Peyer's patch (tissue), 4 donors: ENCODE measurements around the gene CHRD. TPM values are rescaled to one million over a fixed set of nuclear protein-coding genes. Genes with fewer than 3 reads are reported as not detected.
A peak's percentile ranks its signal among the peaks of the same experiment; 100 is the strongest.

ENCODE experiments used
- DNase-seq, 3 donors: peaks; one replicate each; pipeline ENCODE4 v3.0.0-alpha.2; 2017 to 2019
- H3K27ac ChIP-seq, 4 donors: fragments of 200-600 bp; sonication (generic); one replicate each; pipeline ENCODE4 v1.5.1; 2016 to 2019
- H3K27me3 ChIP-seq, 2 donors: fragments of 200-600 bp; sonication (generic); one replicate each; pipeline ENCODE4 v1.5.1; 2019
- H3K36me3 ChIP-seq, 3 donors: fragments of 200-600 bp; sonication (generic); one replicate each; pipeline ENCODE4 v1.5.1; 2016 to 2019
- H3K4me1 ChIP-seq, 4 donors: fragments of 200-600 bp; sonication (generic); one replicate each; pipeline ENCODE4 v1.5.1; 2016 to 2019
- H3K4me3 ChIP-seq, 4 donors: fragments of 200-600 bp; sonication (generic); 1 replicate in 3 of 4; 2 replicates in 1 of 4; pipeline ENCODE4 v1.5.1; 2016 to 2019; ENCODE audit warnings: mild to moderate bottlenecking in 1 of 4
- H3K9me3 ChIP-seq, 4 donors: fragments of 200-600 bp; sonication (generic); one replicate each; pipeline ENCODE4 v1.5.1; 2016 to 2019; ENCODE audit warnings: mild to moderate bottlenecking in 1 of 4
- POLR2A ChIP-seq, 2 donors: fragments of 450-650 bp; IDR thresholded peaks; one replicate each; pipeline ENCODE4 v1.5.1; 2017; ENCODE audit warnings: antibody characterized with exemption in 2 of 2, mild to moderate bottlenecking in 2 of 2, moderate library complexity in 2 of 2
- total RNA-seq, 4 donors: library from RNA; depleted of rRNA; stranded (reverse); fragments of >200 nt; gene quantifications; one replicate each; pipeline ENCODE4 v1.1.0, GENCODE V29; 2016
- TF ChIP-seq, protein P1 (sequence below), 6 experiments: fragments of 450-650 bp in 4 of 6; fragments of 200-600 bp in 2 of 6; sonication (generic) in 1 of 6; IDR thresholded peaks; one replicate each; pipeline ENCODE4 v1.5.1; 2017 to 2019; ENCODE audit warnings: antibody characterized with exemption in 6 of 6, mild to moderate bottlenecking in 3 of 6, moderate library complexity in 1 of 6

The CHRD gene
- total RNA-seq = 10 to 100 TPM in 1 of 4 donors, 1 to 10 TPM in 2, under 1 TPM in 1; 0.53 to 17.3 (median 4.4) TPM

DNA sequence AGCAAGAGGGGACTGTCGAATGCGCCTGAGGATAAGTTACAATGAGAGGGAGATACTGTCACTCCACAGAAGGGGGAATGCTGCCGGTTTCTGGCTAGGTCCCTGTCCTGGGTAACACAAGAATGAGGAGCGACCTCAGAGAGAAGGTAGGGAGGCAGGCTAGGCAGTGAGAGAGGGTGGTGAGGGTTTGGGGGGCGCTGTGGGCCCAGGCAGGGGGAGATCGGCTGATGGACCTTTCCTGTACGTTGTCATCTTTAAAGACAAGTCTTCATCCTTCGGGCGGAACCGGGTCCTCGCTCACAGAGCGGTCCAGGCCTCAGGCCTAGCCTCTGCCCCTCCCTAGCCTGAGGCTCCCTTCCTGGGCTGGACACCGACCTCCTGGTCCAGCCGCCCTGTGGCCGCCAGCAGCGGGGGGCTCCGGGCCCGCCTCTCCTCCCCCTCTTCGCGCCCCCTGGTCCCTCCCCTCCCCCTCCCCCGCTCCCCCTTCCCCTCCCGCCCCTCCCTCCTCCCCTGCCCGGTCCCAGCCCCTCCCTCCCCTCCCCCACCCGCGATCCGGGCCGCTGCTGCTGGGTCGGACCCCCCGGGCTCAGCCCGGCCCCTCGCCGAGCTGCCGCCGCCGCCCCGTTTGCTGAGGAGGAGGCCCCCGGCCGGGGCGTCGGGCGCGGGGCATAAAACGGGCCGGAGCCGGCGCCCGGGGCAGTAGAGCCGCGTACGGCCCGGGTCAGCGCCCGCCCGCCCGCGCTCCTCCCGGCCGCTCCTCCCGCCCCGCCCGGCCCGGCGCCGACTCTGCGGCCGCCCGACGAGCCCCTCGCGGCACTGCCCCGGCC is at the start of gene CHRD:
Gene CHRD, plus strand, starts transcription at position 697 of the 827 bp plus-strand sequence. CDS start 265 bp downstream, outside the sequence.
- Histone ChIP-seq H3K4me3 (peak within 1 kb of the TSS; percentile 33 to 67 (median 56)), H3K27me3 (peaks cover 0 to 15% of the 10 kb centered on the region in 2 donors)

DNA sequence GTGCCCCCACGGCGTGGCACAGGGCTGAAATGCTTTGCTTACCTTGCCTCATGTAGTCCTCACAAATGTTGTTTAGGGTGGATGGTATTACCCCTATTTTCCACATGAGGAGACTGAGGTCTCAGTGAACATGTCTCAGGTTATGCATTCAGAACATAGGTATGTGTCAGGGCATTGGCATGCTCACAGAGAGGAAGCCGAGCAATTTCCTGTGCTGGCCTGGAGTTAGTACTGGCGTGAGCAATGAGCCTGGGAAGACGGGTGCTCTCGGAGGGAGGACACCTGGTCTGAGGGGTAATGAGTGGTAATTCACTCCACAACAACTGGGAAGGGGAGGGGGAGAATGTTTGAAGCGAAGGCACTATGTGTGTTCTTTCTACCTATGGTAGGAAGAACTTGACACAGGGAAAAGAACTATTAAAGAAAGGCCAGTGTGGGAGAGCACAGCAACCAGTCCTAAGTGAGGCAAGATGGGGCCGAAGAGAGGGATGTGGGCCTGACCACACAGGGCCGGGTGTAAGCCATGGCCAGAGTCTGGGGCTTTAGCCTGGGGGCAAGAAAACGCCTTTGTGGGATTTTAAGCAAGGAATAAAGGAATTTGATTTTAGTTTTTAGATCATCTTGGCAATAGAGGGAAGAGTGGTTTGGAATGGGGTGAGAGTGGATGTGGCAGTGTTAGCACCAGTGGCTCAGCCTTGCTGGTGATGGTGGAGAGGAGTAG is 47.3 kb upstream of the CHRD start:
- Histone ChIP-seq H3K4me3 (no peak overlapping the region), H3K27me3 (no peaks in the 10 kb centered on the region), H3K36me3 (peaks cover 0 to 79% (median 4%) of the 10 kb centered on the region in 3 donors), H3K4me1 (peaks cover 0 to 17% (median 3%) of the 10 kb centered on the region in 4 donors), H3K9me3 (no peaks in the 10 kb centered on the region), H3K27ac (peak overlapping the region in 2 of 4 donors; percentile 30 to 43)
- DNase-seq = no peak
- TF ChIP-seq, protein P1, sequence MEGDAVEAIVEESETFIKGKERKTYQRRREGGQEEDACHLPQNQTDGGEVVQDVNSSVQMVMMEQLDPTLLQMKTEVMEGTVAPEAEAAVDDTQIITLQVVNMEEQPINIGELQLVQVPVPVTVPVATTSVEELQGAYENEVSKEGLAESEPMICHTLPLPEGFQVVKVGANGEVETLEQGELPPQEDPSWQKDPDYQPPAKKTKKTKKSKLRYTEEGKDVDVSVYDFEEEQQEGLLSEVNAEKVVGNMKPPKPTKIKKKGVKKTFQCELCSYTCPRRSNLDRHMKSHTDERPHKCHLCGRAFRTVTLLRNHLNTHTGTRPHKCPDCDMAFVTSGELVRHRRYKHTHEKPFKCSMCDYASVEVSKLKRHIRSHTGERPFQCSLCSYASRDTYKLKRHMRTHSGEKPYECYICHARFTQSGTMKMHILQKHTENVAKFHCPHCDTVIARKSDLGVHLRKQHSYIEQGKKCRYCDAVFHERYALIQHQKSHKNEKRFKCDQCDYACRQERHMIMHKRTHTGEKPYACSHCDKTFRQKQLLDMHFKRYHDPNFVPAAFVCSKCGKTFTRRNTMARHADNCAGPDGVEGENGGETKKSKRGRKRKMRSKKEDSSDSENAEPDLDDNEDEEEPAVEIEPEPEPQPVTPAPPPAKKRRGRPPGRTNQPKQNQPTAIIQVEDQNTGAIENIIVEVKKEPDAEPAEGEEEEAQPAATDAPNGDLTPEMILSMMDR (IDR thresholded peaks at IDR 0.05) = no peak
- TF ChIP-seq POLR2A (IDR thresholded peaks at IDR 0.05) = no peak

More for the DNA sequence above, at the start of gene CHRD:
- TF ChIP-seq POLR2A (IDR thresholded peaks at IDR 0.05) = no peak
- TF ChIP-seq, protein P1 (IDR thresholded peaks at IDR 0.05) = no peak
- Histone ChIP-seq H3K27ac (peak within 1 kb of the TSS; percentile 38 to 82 (median 58)), H3K9me3 (no peaks in the 10 kb centered on the region), H3K36me3 (no peaks in the 10 kb centered on the region), H3K4me1 (peaks cover 0 to 12% (median 10%) of the 10 kb centered on the region in 4 donors)
- DNase-seq = no peak

DNA sequence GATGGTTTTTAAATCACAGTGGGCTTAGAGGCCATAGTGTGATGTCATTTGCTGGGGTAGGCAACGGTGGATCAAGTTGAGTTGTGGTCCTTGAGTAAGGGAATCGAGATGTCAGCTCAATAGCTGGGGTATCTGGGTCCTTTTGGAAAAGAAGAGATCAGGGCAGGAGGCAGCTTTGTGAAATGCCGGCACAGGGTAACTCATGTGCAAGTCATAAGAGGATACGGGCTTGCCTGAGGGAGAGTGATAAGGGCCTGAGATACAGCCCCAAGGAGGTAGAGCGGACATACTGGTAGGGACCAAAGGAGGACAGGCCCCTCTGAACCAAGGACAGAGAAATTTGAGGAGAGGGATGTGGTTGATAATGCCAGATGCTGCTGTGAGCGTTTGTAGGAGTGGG is 46.7 kb upstream of the CHRD start:
- Histone ChIP-seq H3K9me3 (no peaks in the 10 kb centered on the region), H3K4me1 (peaks cover 0 to 23% (median 3%) of the 10 kb centered on the region in 4 donors), H3K36me3 (peaks cover 0 to 72% (median 4%) of the 10 kb centered on the region in 3 donors), H3K27ac (peak overlapping the region in 2 of 4 donors; percentile 30 to 43), H3K4me3 (no peak overlapping the region), H3K27me3 (no peaks in the 10 kb centered on the region)
- DNase-seq = no peak
- TF ChIP-seq, protein P1 (IDR thresholded peaks at IDR 0.05) = no peak
- TF ChIP-seq POLR2A (IDR thresholded peaks at IDR 0.05) = no peak

DNA sequence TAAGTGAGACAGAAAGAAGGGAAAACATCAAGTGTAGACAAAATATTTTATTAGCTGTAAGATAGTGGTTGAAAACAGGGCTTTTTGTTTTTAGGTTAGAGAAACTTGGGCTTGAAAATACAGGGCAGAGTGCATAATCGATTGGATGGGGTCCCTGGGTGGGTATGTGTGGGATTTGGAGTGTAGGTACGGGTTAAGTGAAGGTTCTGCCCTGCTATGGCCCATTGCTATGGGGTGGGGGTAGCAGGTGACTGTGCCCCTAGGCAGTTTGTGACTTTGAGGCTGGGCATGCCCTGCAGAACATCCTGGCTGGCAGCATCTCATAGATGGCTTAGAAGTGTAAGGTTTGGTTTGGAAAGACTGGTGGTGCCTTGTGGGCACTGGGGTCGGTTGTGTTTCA is 46.2 kb upstream of the CHRD start:
- Histone ChIP-seq H3K36me3 (peaks cover 0 to 67% (median under 1%) of the 10 kb centered on the region in 3 donors), H3K4me3 (no peak overlapping the region), H3K27ac (no peak overlapping the region), H3K4me1 (peaks cover 0 to 24% (median 3%) of the 10 kb centered on the region in 4 donors), H3K27me3 (no peaks in the 10 kb centered on the region), H3K9me3 (no peaks in the 10 kb centered on the region)
- no peak for DNase-seq
- TF ChIP-seq, protein P1 (IDR thresholded peaks at IDR 0.05) = no peak
- no peak for TF ChIP-seq POLR2A (IDR thresholded peaks at IDR 0.05)

DNA sequence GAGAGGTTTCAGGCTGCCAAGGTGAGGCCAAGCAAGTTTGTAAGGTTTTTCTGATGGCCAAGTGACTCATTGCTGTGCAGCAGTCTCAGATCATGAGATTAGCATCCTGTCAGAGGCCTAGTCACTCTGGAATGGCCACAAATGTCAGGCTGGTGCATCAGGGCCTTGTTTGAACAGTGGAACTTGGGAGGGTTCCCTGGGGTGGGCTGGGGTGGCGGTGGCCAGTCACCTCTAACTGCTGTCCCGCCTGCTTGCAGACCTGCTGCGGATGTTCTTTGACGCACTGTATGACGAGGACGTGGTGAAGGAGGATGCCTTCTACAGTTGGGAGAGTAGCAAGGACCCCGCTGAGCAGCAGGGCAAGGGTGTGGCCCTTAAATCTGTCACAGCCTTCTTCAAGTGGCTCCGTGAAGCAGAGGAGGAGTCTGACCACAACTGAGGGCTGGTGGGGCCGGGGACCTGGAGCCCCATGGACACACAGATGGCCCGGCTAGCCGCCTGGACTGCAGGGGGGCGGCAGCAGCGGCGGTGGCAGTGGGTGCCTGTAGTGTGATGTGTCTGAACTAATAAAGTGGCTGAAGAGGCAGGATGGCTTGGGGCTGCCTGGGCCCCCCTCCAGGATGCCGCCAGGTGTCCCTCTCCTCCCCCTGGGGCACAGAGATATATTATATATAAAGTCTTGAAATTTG is 45.2 kb upstream of the CHRD start:
- DNase-seq = no peak
- Histone ChIP-seq H3K4me3 (no peak overlapping the region), H3K27me3 (no peaks in the 10 kb centered on the region), H3K9me3 (no peaks in the 10 kb centered on the region), H3K27ac (peak overlapping the region in 3 of 4 donors; percentile 15 to 98 (median 89)), H3K4me1 (peaks cover 0 to 24% (median 3%) of the 10 kb centered on the region in 4 donors), H3K36me3 (peaks cover 0 to 58% (median 0%) of the 10 kb centered on the region in 3 donors)
- TF ChIP-seq, protein P1 (IDR thresholded peaks at IDR 0.05) = no peak
- TF ChIP-seq POLR2A (IDR thresholded peaks at IDR 0.05) = no peak
